Measurements from ENCODE around the gene SERPINB11.

Gene SERPINB11

GRCh38 chr18:63725682-63726480 lies 23.1 kb downstream of the SERPINB11 start:
- no peak for TF ChIP-seq CTCF (IDR thresholded peaks at IDR 0.05; ENCODE audit: extremely low read depth, insufficient read depth, missing control alignments)
- no peak for DNase-seq (ENCODE audit: low spot score)
- in situ Hi-C loops (cut with MboI; ENCODE audit: low pct_unique_long_range_greater_than_20kb, low sequenced_read_pairs, unreplicated experiment): no loop called here

GRCh38 chr18:63730773-63731172 lies 28.0 kb downstream of the SERPINB11 start:
- DNase-seq (ENCODE audit: low spot score): no peak
- no peak for TF ChIP-seq CTCF (IDR thresholded peaks at IDR 0.05; ENCODE audit: extremely low read depth, insufficient read depth, missing control alignments)
- in situ Hi-C loops (cut with MboI; ENCODE audit: low pct_unique_long_range_greater_than_20kb, low sequenced_read_pairs, unreplicated experiment): no loop called here

GRCh38 chr18:63731215-63731614 lies 28.5 kb downstream of the SERPINB11 start:
- TF ChIP-seq CTCF (IDR thresholded peaks at IDR 0.05; ENCODE audit: extremely low read depth, insufficient read depth, missing control alignments): no peak
- no peak for DNase-seq (ENCODE audit: low spot score)
- in situ Hi-C loops (cut with MboI; ENCODE audit: low pct_unique_long_range_greater_than_20kb, low sequenced_read_pairs, unreplicated experiment): no loop called here

- no peak for DNase-seq (ENCODE audit: low spot score)
- in situ Hi-C loops (cut with MboI; ENCODE audit: low pct_unique_long_range_greater_than_20kb, low sequenced_read_pairs, unreplicated experiment): no loop called here
- no peak for TF ChIP-seq CTCF (IDR thresholded peaks at IDR 0.05; ENCODE audit: extremely low read depth, insufficient read depth, missing control alignments)
These were observed 34.1 kb downstream of the SERPINB11 start for GRCh38 chr18:63736876-63737275.

GRCh38 chr18:63741769-63742168 lies 39.0 kb downstream of the SERPINB11 start:
- DNase-seq (ENCODE audit: low spot score): no peak
- in situ Hi-C loops (cut with MboI; ENCODE audit: low pct_unique_long_range_greater_than_20kb, low sequenced_read_pairs, unreplicated experiment): no loop called here
- TF ChIP-seq CTCF (IDR thresholded peaks at IDR 0.05; ENCODE audit: extremely low read depth, insufficient read depth, missing control alignments): peak; percentile 13

- no peak for DNase-seq (ENCODE audit: low spot score)
- in situ Hi-C loops (cut with MboI; ENCODE audit: low pct_unique_long_range_greater_than_20kb, low sequenced_read_pairs, unreplicated experiment): no loop called here
- no peak for TF ChIP-seq CTCF (IDR thresholded peaks at IDR 0.05; ENCODE audit: extremely low read depth, insufficient read depth, missing control alignments)
These were observed 44.2 kb downstream of the SERPINB11 start for GRCh38 chr18:63747006-63747405.

All from GM13977 (cell line).